H1 (cell line): ENCODE data around the gene PPP3CB. TPM values are rescaled to one million over a fixed set of nuclear protein-coding genes. Genes with fewer than 3 reads are reported as not detected.

Experiments
- polyA plus RNA-seq, 7 experiments: library from polyadenylated mRNA; depleted of rRNA in 3 of 7; stranded (reverse) in 5 of 7; unstranded in 2 of 7; fragments of >200 nt in 5 of 7; fragments of 200-250 nt in 2 of 7; gene quantifications; 1 replicate in 5 of 7; 2 replicates in 1 of 7; 4 replicates in 1 of 7; pipeline versions ENCODE4 v1.2.1 to v1.2.3, GENCODE V29; 2011 to 2013; ENCODE audit warnings: missing spikeins in 2 of 7, mixed read lengths in 2 of 7
- small RNA-seq: library from polyadenylated mRNA; stranded (forward); fragments of <200 nt; extraction: miRNeasy Mini kit (QIAGEN cat#:217004); gene quantifications from one replicate; pipeline ENCODE3, GENCODE V24; 2013; ENCODE audit not compliant: insufficient read depth
- total RNA-seq: library from RNA; stranded (reverse); fragmentation: NEBNext Ultra II Directional; extraction: Animal tissue kit (Norgen Biotek cat#: 25700); gene quantifications from 2 replicates; pipeline ENCODE4 v1.2.1, GENCODE V29; 2021

PPP3CB gene
- total and polyA plus RNA-seq, 2 of the 8 experiments (the other 6 are each of a cell fraction or from before 2014, with no cell fraction given): 10.5 to 36.3 TPM

Small RNAs within 50 kb of the gene (small RNA-seq; reads per million reads assigned to genes)
- not detected for gene RNU6-883P

Other genes with a start within 250 kb of the PPP3CB start
- 29.2 and 32.2 TPM in 2 replicates for gene DNAJC9, start 248.8 kb downstream of the PPP3CB start, total RNA-seq
- 22.9 and 26.0 TPM in 2 replicates for gene DNAJC9, start 248.8 kb downstream of the PPP3CB start, polyA plus RNA-seq (2011; rRNA removed)
- gene MRPS16, start 243.4 kb downstream of the PPP3CB start, total RNA-seq: 125 TPM in 2 replicates
- gene MRPS16, start 243.4 kb downstream of the PPP3CB start, polyA plus RNA-seq (2011; rRNA removed): 203 and 213 TPM in 2 replicates
- 0.27 and 0.30 TPM in 2 replicates for gene CFAP70, start 137.2 kb downstream of the PPP3CB start, total RNA-seq
- 0.09 and 0.21 TPM in 2 replicates for gene CFAP70, start 137.2 kb downstream of the PPP3CB start, polyA plus RNA-seq (2011; rRNA removed)
- gene ANXA7, start 82.0 kb downstream of the PPP3CB start, total RNA-seq: 59.9 and 63.6 TPM in 2 replicates
- gene ANXA7, start 82.0 kb downstream of the PPP3CB start, polyA plus RNA-seq (2011; rRNA removed): 37.1 and 39.8 TPM in 2 replicates
- 1.7 and 1.9 TPM in 2 replicates for gene MSS51, start 62.5 kb downstream of the PPP3CB start, total RNA-seq
- 1.5 and 2.6 TPM in 2 replicates for gene MSS51, start 62.5 kb downstream of the PPP3CB start, polyA plus RNA-seq (2011; rRNA removed)
- 56.6 and 65.6 TPM in 2 replicates for gene USP54, start 95.3 kb upstream of the PPP3CB start, total RNA-seq
- gene USP54, start 95.3 kb upstream of the PPP3CB start, polyA plus RNA-seq (2011; rRNA removed): 31.0 and 46.2 TPM in 2 replicates
- gene MYOZ1, start 145.4 kb upstream of the PPP3CB start, total RNA-seq: 2.6 and 2.7 TPM in 2 replicates
- gene MYOZ1, start 145.4 kb upstream of the PPP3CB start, polyA plus RNA-seq (2011; rRNA removed): 3.0 and 3.3 TPM in 2 replicates
- 0.11 and 0.19 TPM in 2 replicates for gene SYNPO2L, start 160.0 kb upstream of the PPP3CB start, total RNA-seq
- 0.05 and 0.06 TPM in 2 replicates for gene SYNPO2L, start 160.0 kb upstream of the PPP3CB start, polyA plus RNA-seq (2011; rRNA removed)
- 3.1 and 5.4 TPM in 2 replicates for gene AGAP5, start 202.1 kb upstream of the PPP3CB start, total RNA-seq
- 5.6 and 6.0 TPM in 2 replicates for gene AGAP5, start 202.1 kb upstream of the PPP3CB start, polyA plus RNA-seq (2011; rRNA removed)
- 63.2 and 66.8 TPM in 2 replicates for gene SEC24C, start 248.3 kb upstream of the PPP3CB start, total RNA-seq
- 67.4 and 70.4 TPM in 2 replicates for gene SEC24C, start 248.3 kb upstream of the PPP3CB start, polyA plus RNA-seq (2011; rRNA removed)